ENCODE results near the gene ABCF1. TPM values are rescaled to one million over a fixed set of nuclear protein-coding genes. Genes with fewer than 3 reads are reported as not detected.
"Not testable (repeated sequence)": the region's sequence is repeated elsewhere in the genome, so short reads cannot be mapped to it uniquely, and the experiment has no call there.

Gene ABCF1
- total RNA-seq, 1 donor from 2014 or later, result 112 TPM

DNA sequence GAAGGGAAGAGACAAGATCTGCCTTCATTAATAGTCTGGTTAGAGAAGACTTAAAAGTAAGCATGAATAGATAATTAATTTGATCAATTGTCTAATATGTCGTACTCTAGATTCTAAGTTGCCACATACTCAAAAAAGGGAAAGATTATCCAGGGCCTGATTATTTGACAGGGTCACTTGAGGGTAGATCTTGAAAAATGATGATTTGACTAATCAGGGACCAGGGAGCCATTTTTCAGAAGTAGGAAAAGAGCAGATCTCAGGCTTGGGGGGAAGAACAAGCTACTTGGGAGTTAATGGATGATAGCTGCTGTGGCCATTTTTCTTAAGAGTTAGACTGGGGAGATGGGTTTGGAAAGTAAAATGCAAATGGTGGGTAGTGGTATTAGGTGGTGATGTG lies 21.0 kb downstream of the ABCF1 start:
- peaks cover 3% of the 10 kb centered on the region for H3K4me1 Mint-ChIP-seq (ENCODE audit: low read depth)
- no peak overlapping the region for H3K4me3 Mint-ChIP-seq (ENCODE audit: low read depth)
- intact Hi-C loops (cut with micrococcal nuclease), result no loop called here
- peaks cover 63% of the 10 kb centered on the region for H3K36me3 Mint-ChIP-seq (ENCODE audit: low read depth)
- no peaks in the 10 kb centered on the region for H3K27me3 Mint-ChIP-seq (ENCODE audit: low read depth)
- no peaks in the 10 kb centered on the region for H3K9me3 Mint-ChIP-seq
- no peak for DNase-seq (ENCODE audit: low spot score)
- H3K27ac Mint-ChIP-seq, result no peak overlapping the region

- peak overlapping the region; percentile 39 for H3K27ac Mint-ChIP-seq
- intact Hi-C loops (cut with micrococcal nuclease), result loop anchor here (1.0 to 5.0 kb wide), 2 partner anchors 55 to 114 kb away; no protein-coding TSS in a partner anchor
- H3K4me3 Mint-ChIP-seq (ENCODE audit: low read depth); H3K9me3 Mint-ChIP-seq; H3K27me3 Mint-ChIP-seq (ENCODE audit: low read depth); H3K4me1 Mint-ChIP-seq (ENCODE audit: low read depth): not testable (repeated sequence)
- peak; percentile 69 for DNase-seq (ENCODE audit: low spot score)
- H3K36me3 Mint-ChIP-seq (ENCODE audit: low read depth), result peaks cover 49% of the 10 kb centered on the region
Measured at GRCh38 chr6:30597315-30598144, 26.3 kb downstream of the ABCF1 start.

GRCh38 chr6:30598912-30599624 lies 27.8 kb downstream of the ABCF1 start:
- no peaks in the 10 kb centered on the region for H3K9me3 Mint-ChIP-seq
- H3K27me3 Mint-ChIP-seq (ENCODE audit: low read depth), result no peaks in the 10 kb centered on the region
- peaks cover 59% of the 10 kb centered on the region for H3K36me3 Mint-ChIP-seq (ENCODE audit: low read depth)
- no peak overlapping the region for H3K4me3 Mint-ChIP-seq (ENCODE audit: low read depth)
- intact Hi-C loops (cut with micrococcal nuclease), result loop anchor here (5.0 kb wide), 1 partner anchor 57 kb away; no protein-coding TSS in a partner anchor
- peaks cover 2% of the 10 kb centered on the region for H3K4me1 Mint-ChIP-seq (ENCODE audit: low read depth)
- H3K27ac Mint-ChIP-seq, result no peak overlapping the region
- DNase-seq (ENCODE audit: low spot score), result no peak

DNA sequence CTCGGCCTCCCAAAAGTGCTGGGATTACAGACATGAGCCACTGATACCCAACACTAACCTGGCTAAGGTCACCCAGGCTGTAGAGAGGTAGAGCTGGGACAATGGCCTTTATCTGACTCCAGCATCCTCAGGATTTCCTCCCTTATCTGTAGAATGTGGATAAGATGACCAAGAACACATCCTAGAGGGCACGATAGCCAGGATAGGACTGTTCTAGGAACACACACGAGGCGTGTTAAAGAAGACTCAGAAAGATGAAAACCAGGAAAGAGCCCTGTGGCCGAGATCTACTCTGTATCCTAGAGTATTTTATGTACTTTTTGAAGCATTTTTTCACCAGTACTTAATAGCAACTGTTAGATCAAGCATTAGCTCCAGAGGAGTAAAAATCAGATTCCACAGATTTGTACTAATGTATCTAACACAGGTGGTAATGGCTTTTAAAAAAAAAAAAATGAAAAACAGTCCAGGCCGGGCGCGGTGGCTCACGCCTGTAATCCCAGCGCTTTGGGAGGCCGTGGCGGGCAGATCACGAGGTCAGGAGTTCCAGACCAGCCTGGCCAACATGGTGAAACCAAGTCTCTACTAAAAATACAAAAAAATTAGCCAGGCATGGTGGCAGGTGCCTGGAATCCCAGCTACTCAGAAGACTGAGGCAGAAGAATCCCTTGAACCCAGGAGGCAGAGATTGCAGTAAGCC lies 28.5 kb downstream of the ABCF1 start:
- H3K36me3 Mint-ChIP-seq (ENCODE audit: low read depth), result peaks cover 59% of the 10 kb centered on the region
- peak overlapping the region; percentile 63 for H3K27ac Mint-ChIP-seq
- no peak for DNase-seq (ENCODE audit: low spot score)
- H3K9me3 Mint-ChIP-seq, result no peaks in the 10 kb centered on the region
- H3K27me3 Mint-ChIP-seq (ENCODE audit: low read depth), result no peaks in the 10 kb centered on the region
- no peak overlapping the region for H3K4me3 Mint-ChIP-seq (ENCODE audit: low read depth)
- intact Hi-C loops (cut with micrococcal nuclease), result loop anchor here (5.0 kb wide), 1 partner anchor 57 kb away; no protein-coding TSS in a partner anchor
- H3K4me1 Mint-ChIP-seq (ENCODE audit: low read depth), result peaks cover 2% of the 10 kb centered on the region

GRCh38 chr6:30600451-30600961 lies 29.3 kb downstream of the ABCF1 start:
- H3K27me3 Mint-ChIP-seq (ENCODE audit: low read depth), result no peaks in the 10 kb centered on the region
- H3K36me3 Mint-ChIP-seq (ENCODE audit: low read depth), result peaks cover 60% of the 10 kb centered on the region
- H3K4me3 Mint-ChIP-seq (ENCODE audit: low read depth), result no peak overlapping the region
- H3K9me3 Mint-ChIP-seq, result no peaks in the 10 kb centered on the region
- intact Hi-C loops (cut with micrococcal nuclease), result no loop called here
- H3K27ac Mint-ChIP-seq, result no peak overlapping the region
- H3K4me1 Mint-ChIP-seq (ENCODE audit: low read depth), result peaks cover 2% of the 10 kb centered on the region
- DNase-seq (ENCODE audit: low spot score), result no peak

GRCh38 chr6:30601436-30601814 lies 30.2 kb downstream of the ABCF1 start:
- Mint-ChIP-seq H3K27me3 (ENCODE audit: low read depth) (no peaks in the 10 kb centered on the region), H3K36me3 (ENCODE audit: low read depth) (peaks cover 66% of the 10 kb centered on the region), H3K4me1 (ENCODE audit: low read depth) (peaks cover 5% of the 10 kb centered on the region), H3K9me3 (no peaks in the 10 kb centered on the region), H3K27ac (no peak overlapping the region), H3K4me3 (ENCODE audit: low read depth) (no peak overlapping the region)
- no peak for DNase-seq (ENCODE audit: low spot score)
- intact Hi-C loops (cut with micrococcal nuclease), result no loop called here

- H3K4me1 Mint-ChIP-seq (ENCODE audit: low read depth), result peaks cover 5% of the 10 kb centered on the region
Measured at GRCh38 chr6:30601815-30602641, 30.8 kb downstream of the ABCF1 start.

DNA sequence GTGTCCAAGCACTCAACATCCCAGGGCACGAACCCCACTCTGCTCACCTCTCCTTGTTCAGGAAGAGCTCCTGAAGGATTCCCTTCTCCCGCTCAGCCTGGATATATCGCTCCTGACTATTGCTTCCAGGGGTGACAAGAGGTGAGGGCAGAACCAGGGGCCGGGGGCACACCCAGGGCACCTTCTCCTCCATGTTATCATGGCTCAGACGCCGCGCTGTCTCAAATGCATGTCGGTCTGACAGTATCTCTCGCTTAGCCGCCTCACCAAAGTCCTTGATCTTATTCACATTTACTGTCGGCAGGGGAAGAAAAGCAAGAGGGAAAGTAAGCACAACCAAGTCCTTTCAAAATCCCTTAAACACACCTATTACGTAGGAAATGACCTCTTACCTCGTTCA lies 32.7 kb downstream of the ABCF1 start:
- H3K4me1 Mint-ChIP-seq (ENCODE audit: low read depth), result peaks cover 8% of the 10 kb centered on the region
- DNase-seq (ENCODE audit: low spot score), result no peak
- no peak overlapping the region for H3K4me3 Mint-ChIP-seq (ENCODE audit: low read depth)
- H3K36me3 Mint-ChIP-seq (ENCODE audit: low read depth), result peaks cover 82% of the 10 kb centered on the region
- no peaks in the 10 kb centered on the region for H3K9me3 Mint-ChIP-seq
- intact Hi-C loops (cut with micrococcal nuclease), result no loop called here
- H3K27ac Mint-ChIP-seq, result no peak overlapping the region
- no peaks in the 10 kb centered on the region for H3K27me3 Mint-ChIP-seq (ENCODE audit: low read depth)

More at GRCh38 chr6:30601815-30602641, 30.8 kb downstream of the ABCF1 start:
- intact Hi-C loops (cut with micrococcal nuclease), result no loop called here
- Mint-ChIP-seq H3K36me3 (ENCODE audit: low read depth) (peaks cover 70% of the 10 kb centered on the region), H3K9me3 (no peaks in the 10 kb centered on the region), H3K27me3 (ENCODE audit: low read depth) (no peaks in the 10 kb centered on the region), H3K27ac (no peak overlapping the region), H3K4me3 (ENCODE audit: low read depth) (no peak overlapping the region)
- DNase-seq (ENCODE audit: low spot score), result no peak

DNA sequence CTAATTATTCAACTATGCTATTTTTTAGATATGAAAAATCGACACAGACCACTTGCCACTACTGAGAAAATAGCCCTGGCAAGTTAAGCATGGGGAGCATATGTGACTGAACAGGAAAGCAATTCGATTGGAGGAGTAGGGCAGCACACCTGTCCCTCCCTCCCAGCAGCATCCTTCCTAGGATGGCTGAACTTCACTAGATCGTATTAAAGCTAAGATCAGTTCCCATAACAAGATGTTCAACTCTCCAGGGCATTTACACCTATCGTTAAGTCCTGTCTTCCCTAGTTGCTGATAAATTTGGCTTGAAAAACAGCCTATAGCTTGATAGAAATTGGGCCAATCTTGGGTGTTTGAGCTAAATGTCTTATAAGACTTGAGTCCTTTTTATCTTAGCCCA lies 38.8 kb downstream of the ABCF1 start:
- peaks cover 90% of the 10 kb centered on the region for H3K36me3 Mint-ChIP-seq (ENCODE audit: low read depth)
- H3K27me3 Mint-ChIP-seq (ENCODE audit: low read depth), result no peaks in the 10 kb centered on the region
- H3K27ac Mint-ChIP-seq, result peak overlapping the region; percentile 23
- no peaks in the 10 kb centered on the region for H3K9me3 Mint-ChIP-seq
- no peak overlapping the region for H3K4me3 Mint-ChIP-seq (ENCODE audit: low read depth)
- no peak for DNase-seq (ENCODE audit: low spot score)
- peaks cover 57% of the 10 kb centered on the region for H3K4me1 Mint-ChIP-seq (ENCODE audit: low read depth)
- intact Hi-C loops (cut with micrococcal nuclease), result loop anchor here (10.0 kb wide), 1 partner anchor 935 kb away; the partner anchor contains the start of genes ATP6V1G2, DDX39B and NFKBIL1

DNA sequence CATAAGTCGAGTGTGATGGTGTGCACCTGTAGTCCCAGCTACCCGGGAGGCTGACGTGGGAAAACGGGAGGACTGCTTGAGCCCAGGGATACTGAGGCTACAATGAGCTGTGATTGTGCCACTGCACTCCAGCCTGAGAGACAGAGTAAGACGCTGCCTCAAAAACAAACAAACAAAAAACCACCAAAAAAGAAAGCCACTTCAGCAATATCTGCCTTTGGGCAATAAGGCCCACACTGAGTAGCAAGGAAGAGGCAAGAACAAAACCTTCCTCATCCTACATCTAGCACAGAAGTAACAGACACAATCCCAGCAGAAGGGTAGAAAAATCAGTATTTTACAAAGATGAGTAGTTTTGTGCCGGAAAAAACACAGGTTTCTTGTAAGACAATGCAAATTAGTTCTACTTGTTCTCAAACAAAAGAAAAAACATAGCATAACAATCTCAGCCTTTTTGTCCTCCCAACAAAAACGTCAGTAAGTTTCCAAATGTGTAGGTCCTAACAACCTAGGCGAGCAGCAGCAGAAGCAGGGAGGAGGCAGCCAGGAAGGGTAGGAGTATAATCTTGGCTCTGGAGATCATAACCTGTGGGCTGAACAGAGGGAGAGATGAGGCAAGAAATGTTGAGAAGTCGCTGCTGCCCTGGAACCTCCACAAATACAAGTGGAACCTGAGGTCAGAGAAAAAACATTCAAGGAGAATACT lies 40.1 kb downstream of the ABCF1 start:
- Mint-ChIP-seq H3K27ac (peak overlapping the region; percentile 67), H3K9me3 (no peaks in the 10 kb centered on the region), H3K4me1 (ENCODE audit: low read depth) (peaks cover 55% of the 10 kb centered on the region), H3K27me3 (ENCODE audit: low read depth) (no peaks in the 10 kb centered on the region), H3K36me3 (ENCODE audit: low read depth) (peaks cover 92% of the 10 kb centered on the region), H3K4me3 (ENCODE audit: low read depth) (no peak overlapping the region)
- intact Hi-C loops (cut with micrococcal nuclease), result loop anchor here (10.0 kb wide), 1 partner anchor 933 kb away; the partner anchor contains the start of genes ATP6V1G2, DDX39B and NFKBIL1
- no peak for DNase-seq (ENCODE audit: low spot score)

DNA sequence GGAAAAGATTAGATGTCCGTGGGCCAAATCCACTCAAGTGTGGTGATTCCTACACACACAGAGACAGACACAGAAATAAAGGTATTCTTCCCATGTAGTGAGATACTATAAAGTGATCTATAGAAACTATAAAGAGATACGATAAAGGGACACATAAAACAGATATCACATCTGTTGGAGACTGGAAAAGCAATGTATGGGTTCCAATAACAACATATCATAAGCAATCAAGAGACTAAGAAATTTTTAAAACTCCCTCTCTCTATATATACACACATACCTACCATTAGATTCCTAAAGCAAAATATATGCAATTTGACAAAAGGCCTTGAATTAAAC lies 40.6 kb downstream of the ABCF1 start:
- Mint-ChIP-seq H3K9me3 (no peaks in the 10 kb centered on the region), H3K27me3 (ENCODE audit: low read depth) (no peaks in the 10 kb centered on the region), H3K4me3 (ENCODE audit: low read depth) (no peak overlapping the region), H3K27ac (peak overlapping the region; percentile 67), H3K36me3 (ENCODE audit: low read depth) (peaks cover 92% of the 10 kb centered on the region), H3K4me1 (ENCODE audit: low read depth) (peaks cover 54% of the 10 kb centered on the region)
- intact Hi-C loops (cut with micrococcal nuclease), result loop anchor here (10.0 kb wide), 1 partner anchor 933 kb away; the partner anchor contains the start of genes ATP6V1G2, DDX39B and NFKBIL1
- no peak for DNase-seq (ENCODE audit: low spot score)

Data from activated T-helper 2 cell treated with anti-CD3 and anti-CD28 coated beads, Interferon-gamma antibody, Interleukin-2, Interleukin-4, amounts not matched to agents 10 μg/mL and 5 μg/mL and 100 μg/mL, durations not matched to agents 14 hours and 24 hours and 36 hours (primary cell).